Activated CD4-positive, alpha-beta T cell treated with anti-CD3 and anti-CD28 coated beads, Interleukin-2, amount 50 U/mL, for 48 hours (primary cell): ENCODE measurements around the gene GARIN1A.
"Not testable (repeated sequence)": the region's sequence is repeated elsewhere in the genome, so short reads cannot be mapped to it uniquely, and the experiment has no call there.

Experiments used
- DNase-seq, 2 experiments: peaks; one replicate each; pipeline ENCODE4 v3.0.0-alpha.2; 2020

Gene GARIN1A

DNA sequence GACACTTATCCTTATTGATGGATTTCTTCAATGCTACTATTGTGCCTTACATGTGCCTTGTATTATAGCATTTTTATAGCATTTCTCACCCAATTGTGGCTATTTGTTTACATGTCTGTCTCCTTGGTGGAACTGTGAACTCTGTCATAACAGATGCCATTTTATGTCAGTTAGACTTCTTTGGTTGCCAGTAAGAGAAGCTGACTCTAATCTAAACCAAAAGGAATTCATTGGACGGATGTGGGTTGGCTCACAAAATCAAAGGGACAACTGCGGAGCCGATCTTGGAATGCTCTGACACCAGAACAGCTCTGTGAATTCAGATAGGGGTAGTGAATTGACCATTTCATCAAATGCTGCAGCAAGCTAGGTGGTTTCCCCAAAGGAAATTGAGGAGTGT is 15.0 kb downstream of the GARIN1A start:
- DNase-seq, result no peak

- no peak for DNase-seq
These were observed 16.4 kb downstream of the GARIN1A start for GRCh38 chr7:128688492-128688891.

DNA sequence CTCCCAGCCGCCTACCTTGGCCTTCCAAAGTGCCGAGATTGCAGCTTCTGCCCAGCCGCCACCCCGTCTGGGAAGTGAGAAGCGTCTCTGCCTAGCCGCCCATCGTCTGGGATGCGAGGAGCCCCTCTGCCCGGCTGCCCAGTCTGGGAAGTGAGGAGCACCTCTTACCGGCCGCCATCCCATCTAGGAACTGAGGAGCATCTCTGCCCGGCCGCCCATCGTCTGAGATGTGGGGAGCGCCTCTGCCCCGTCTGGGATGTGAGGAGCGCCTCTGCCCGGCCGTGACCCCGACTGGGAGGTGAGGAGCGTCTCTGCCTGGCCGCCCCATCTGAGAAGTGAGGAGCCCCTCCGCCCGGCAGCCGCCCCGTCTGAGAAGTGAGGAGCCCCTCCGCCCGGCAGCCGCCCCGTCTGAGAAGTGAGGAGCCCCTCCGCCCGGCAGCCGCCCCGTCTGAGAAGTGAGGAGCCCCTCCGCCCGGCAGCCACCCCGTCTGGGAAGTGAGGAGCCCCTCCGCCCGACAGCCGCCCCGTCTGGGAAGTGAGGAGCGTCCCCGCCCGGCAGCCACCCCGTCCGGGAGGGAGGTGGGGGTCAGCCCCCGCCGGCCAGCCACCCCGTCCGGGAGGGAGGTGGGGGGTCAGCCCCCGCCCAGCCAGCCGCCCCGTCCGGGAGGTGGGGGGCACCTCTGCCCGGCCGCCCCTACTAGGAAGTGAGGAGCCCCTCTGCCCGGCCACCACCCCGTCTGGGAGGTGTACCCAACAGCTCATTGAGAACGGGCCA is 17.3 kb downstream of the GARIN1A start:
- DNase-seq, result not testable (repeated sequence)

DNA sequence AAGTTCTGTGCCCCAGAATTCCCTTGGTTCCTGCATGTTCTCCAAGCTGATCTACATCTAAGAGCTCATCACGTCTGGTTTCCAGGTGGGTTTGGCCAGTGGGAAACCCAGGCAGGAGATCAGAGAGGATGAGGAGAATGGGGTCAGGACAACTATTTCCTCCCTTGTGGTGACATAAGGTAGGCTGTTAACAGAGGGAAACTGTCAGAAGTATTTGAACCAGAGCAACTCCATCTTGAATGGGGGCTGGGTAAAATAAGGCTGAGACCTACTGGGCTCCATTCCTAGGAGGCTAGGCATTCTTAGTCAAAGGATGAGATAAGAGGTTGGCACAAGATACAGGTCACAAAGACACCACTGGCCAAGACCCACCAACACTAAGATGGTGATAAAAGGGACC is 19.1 kb downstream of the GARIN1A start:
- no peak for DNase-seq

DNA sequence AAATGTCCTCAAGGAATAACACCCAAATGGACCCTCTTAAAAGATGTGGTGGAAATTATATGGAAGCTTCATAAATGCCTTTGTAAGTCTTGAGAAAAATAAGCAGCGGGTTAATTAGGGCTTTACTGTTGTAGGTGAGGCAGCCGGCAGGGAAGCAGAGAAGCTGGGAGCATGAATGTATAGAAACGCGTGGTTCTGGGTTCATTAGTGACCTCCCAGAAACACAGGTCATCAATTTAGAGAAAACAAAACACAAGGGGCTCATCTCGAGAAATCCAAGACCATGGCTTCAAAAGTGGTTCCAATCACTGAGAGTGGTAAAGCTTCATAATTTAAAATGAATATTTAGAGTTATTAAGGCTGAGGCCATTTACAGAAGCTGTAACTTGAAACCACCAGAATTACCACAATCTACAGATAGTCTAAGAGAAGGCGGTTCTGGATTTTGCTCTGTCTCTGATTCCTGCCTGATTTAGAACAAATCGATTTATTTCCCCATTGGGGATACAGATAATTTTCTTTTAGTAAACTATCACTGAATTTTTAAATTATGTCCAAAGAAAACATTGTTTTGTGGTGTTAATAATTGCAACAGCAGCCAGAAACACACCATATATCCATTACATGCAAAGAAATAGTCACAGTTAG is 20.7 kb downstream of the GARIN1A start:
- no peak for DNase-seq

DNA sequence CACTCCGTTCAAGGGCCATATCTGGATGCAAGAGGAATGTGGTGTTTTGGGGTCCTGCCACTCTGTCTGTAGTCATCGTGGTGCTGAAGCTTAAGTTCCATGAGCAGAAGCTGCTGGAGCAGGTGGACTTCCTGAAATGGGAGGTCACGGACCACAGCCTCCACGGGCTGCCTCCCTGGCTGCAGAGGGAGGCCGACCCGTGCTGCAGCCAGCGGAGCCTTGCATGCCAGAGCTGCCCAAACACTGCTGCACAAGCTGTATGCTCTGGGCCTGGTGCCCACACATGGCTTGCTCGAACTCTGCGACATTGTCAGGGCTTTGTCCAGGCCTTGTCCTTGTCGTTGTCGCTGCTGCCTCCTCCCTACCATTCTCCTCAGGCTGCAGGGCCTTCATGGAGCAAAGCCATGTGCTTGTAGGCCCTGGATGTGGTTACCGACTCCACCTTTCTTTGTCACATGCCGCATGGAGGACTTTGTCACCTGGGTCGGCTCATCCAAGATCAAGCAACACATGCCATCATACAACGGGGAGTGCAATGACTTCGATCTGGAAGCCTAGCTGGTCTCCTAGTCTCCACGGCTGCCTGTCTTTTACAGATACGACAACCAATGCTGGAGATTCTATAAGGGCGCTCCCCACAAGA is 21.4 kb downstream of the GARIN1A start:
- DNase-seq, result no peak

GRCh38 chr7:128694738-128695137 is 22.6 kb downstream of the GARIN1A start:
- no peak for DNase-seq

GRCh38 chr7:128697302-128697905 is 25.3 kb downstream of the GARIN1A start:
- peak; percentile 68 to 76 for DNase-seq

DNA sequence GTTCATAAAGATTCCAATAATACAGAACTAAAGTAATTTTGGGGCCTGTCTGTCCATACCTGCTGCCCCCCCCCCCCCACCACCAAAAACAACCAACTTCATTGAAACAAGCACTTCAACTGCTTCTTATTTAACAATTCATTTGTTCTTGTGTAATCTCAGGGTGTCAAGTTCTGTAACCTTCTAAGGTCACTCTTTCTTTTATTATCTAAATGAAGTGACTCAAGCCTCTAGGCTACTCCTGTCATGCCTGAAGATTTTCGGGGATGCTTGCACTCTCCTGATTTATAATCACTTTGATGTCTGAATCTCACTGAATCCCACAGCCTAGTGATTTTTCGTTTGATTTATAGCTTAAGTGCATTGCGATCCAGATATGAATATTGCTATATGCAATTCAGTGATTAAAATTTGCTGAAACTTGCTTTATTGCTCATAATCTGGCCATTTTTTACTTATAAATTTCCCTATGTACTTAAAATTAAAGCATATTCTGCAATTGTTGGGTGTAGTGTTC is 27.2 kb downstream of the GARIN1A start:
- DNase-seq, result no peak

GRCh38 chr7:128699895-128700294 is 27.8 kb downstream of the GARIN1A start:
- DNase-seq, result no peak

DNA sequence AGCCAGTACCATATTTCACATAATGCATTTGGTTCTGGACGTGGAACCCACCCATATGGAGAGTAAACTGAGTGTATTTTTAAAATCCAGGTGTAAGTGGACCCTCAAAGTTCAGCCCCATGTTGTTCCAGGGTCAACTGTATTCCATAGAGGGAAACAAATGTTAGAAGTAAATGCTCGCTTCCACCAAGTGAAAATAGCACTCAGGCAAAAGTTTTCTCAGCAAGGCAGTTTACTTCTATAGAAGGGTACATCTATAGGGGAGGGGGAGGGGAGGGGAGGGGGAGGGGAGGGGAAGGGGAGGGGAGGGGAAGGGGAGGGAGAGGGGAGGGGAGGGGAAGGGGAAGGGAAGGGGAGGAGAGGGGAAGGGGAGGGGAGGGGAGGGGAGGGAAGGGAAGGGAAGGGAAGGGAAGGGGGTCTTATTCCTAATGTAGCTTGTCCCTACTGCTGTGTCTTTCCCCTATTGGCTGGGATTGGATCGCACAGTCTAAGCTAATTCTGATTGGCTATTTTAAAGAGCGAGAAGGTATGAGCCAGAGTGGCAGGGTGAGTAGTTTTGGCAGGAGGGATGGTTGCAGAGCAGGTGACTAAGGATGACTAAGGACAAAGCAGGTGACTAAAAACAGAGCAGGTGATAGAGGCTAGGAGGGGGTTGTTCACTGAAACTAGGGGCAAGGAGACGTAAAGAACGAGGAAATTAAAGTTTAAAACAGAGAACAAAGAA is 29.1 kb downstream of the GARIN1A start:
- no peak for DNase-seq

GRCh38 chr7:128703609-128704241 is 31.6 kb downstream of the GARIN1A start:
- no peak for DNase-seq

DNA sequence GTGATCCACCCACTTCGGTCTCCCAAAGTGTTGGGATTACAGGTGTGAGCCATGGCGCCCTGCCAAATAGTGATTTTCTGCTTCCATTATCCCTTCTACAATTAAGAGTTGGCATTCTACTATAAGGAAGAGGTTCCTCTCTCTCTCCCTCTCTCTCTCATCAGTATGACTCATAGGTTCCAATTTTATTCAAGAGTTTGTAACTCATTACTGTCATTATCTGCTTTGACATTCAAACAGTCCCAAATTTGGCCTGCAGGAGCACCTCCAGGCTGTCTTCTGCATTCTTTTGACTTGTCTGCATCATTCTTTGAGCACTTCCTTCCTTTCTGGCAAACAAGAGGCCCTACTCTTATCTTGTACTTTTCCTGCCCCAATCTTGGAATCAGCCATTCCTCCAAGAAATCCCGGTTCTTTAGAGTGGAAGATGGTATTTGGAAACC is 33.8 kb downstream of the GARIN1A start:
- no peak for DNase-seq

DNA sequence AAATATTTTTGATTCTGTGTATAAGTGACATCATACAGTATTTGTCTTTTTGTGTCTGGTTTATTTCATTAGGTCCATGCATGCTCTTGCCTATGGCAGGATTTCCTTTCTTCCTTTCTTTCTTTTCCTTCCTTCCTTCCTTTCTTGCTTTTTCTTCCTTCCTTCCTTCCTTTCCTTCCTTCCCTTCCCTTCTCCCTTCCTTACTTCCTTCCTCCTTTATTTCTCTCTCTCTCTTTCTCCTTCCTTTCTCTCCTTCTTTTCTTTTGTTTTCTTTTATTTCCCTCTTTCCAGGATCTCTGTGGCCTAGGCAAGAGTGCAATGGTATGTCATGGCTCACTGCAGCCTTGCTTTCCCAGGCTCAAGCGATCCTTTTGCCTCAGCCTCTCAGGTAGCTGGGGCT is 35.7 kb downstream of the GARIN1A start:
- no peak for DNase-seq

DNA sequence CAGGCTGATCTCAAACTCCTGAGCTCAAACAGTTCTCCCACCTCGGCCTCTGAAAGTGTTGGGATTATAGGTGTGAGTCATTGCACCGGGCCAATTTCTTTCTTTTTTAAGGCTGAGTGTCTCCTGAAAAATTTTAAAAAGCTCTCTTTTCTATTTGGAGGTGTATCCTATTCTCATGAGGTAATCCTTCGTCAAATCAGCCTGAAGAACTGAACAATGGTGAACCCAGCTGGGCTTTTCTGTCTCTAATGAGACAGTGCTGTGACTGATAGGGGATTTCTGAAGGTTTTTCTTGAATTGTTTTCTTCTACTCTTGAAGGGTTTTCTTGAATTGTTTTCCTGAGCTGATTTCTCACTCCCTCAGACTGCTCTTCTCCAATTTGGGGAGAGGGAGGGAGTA is 36.1 kb downstream of the GARIN1A start:
- no peak for DNase-seq

DNA sequence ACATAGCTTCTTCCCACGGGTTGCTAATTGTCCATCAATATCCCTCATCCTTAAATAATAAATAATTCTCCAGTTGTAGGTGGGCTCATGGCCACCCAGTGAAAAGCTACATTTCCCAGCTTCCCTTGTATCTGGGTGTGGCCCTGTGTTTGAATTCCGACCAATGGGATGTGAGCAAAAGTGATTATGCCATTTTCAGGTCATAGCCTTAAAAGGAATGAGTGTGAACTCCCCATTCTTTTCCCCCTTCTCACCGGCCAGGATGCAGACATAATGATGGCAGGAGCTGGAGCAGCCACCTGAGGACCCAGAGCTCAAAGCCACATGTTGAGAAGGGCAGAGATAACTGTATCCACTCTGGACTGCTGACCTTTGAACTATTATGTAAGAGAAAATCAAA is 36.7 kb downstream of the GARIN1A start:
- no peak for DNase-seq

GRCh38 chr7:128710481-128710880 is 38.4 kb downstream of the GARIN1A start:
- no peak for DNase-seq

DNA sequence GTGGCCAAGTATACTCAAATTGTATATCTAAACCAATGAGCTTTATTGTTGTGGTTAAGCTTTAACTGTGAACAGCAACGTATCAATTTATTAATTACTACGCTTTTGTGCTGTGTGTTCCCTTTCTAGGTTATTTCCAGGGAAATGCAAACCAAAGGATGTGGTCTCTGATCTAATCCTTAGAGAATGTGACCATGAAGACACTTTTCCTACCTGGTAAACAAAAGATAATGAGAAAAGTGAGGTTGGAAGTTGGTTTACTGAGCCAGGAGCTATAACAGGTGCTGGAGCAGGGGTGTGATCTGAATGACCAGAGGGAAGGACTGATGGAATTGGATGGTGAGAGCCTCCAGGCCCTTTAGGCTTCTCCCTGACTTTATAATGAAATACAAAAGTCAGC is 41.7 kb downstream of the GARIN1A start:
- no peak for DNase-seq

GRCh38 chr7:128714701-128715495 is 42.8 kb downstream of the GARIN1A start:
- DNase-seq, result no peak

DNA sequence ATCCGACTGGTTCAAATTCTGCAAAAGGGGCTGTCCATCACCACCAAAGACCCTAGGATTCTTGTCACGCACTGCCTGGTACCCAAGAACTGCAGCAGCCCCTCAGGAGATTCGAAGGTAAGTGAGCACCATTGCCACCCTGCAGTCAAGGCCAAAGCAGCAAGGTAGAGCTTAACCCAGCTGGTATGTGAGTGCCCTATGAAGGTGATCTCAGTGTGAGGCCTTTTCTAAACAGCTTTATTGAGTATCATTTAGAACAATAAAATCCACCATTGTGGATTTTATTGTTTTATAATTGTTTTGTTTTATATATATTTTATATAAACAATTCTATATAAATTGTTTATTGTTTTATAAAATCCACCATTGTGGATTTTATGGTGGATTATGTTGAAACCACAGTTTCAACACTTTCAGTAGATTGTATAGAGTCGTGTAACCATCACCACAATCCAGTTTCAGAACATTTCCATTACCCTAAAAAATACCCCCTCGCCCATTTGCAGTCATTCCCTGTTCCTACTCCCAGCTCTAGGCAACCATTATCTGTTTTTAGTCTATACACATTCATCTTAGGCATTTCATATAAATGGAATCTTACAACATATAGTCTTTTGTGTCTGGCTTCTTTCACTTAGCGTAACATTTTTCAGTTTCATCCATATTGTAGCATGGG is 47.0 kb downstream of the GARIN1A start:
- no peak for DNase-seq

GRCh38 chr7:128721376-128721775 is 49.3 kb downstream of the GARIN1A start:
- DNase-seq, result no peak
